Loucy (cell line): Measurements from ENCODE around the gene GTF2H2C.

Experiments
- H2AFZ ChIP-seq: fragments of 200-600 bp; sonication (generic); 2 replicates; pipeline ENCODE4 v1.6.0; 2016; ENCODE audit warnings: antibody characterized with exemption, mild to moderate bottlenecking, low read length, moderate library complexity
- H3F3A ChIP-seq: fragments of 200-600 bp; 2 replicates; pipeline ENCODE4 v1.6.0; 2016; ENCODE audit warnings: antibody characterized with exemption, low read depth, mild to moderate bottlenecking
- H3K27me3 ChIP-seq: fragments of 200-600 bp; sonication (generic); 2 replicates; pipeline ENCODE4 v1.6.1; 2014; ENCODE audit warnings: low read length, mild to moderate bottlenecking; ENCODE audit not compliant: insufficient read depth, poor library complexity, severe bottlenecking
- H3K36me3 ChIP-seq: fragments of 200-600 bp; sonication (generic); 2 replicates; pipeline ENCODE4 v1.6.1; 2016; ENCODE audit warnings: low read length; ENCODE audit not compliant: insufficient read depth
- H3K4me1 ChIP-seq: fragments of 200-600 bp; sonication (generic); 2 replicates; pipeline ENCODE4 v1.5.1; 2014; ENCODE audit warnings: low read length, mild to moderate bottlenecking; ENCODE audit not compliant: insufficient read depth, poor library complexity, severe bottlenecking
- H3K4me2 ChIP-seq: fragments of 200-600 bp; sonication (generic); 2 replicates; pipeline ENCODE4 v1.6.0; 2014; ENCODE audit warnings: antibody characterized with exemption, low read length, low read depth, mild to moderate bottlenecking; ENCODE audit not compliant: poor library complexity, severe bottlenecking
- H3K4me3 ChIP-seq: fragments of 200-600 bp; sonication (generic); 2 replicates; pipeline ENCODE4 v1.5.1; 2014; ENCODE audit warnings: low read length, mild to moderate bottlenecking, mixed read lengths; ENCODE audit not compliant: poor library complexity, severe bottlenecking
- H3K79me2 ChIP-seq: fragments of 200-600 bp; sonication (generic); 2 replicates; pipeline ENCODE4 v1.6.1; 2014; ENCODE audit warnings: low read length; ENCODE audit not compliant: insufficient read depth
- H3K9ac ChIP-seq: fragments of 200-600 bp; sonication (generic); 2 replicates; pipeline ENCODE4 v1.6.0; 2014; ENCODE audit warnings: mild to moderate bottlenecking, low read depth, low read length, moderate library complexity; ENCODE audit not compliant: poor library complexity, severe bottlenecking
- H3K9me2 ChIP-seq: fragments of 200-600 bp; sonication (generic); replicated peaks from 2 replicates; pipeline ENCODE4 v1.6.1; 2016; ENCODE audit warnings: low read depth, low read length, mixed read lengths
- H3K9me3 ChIP-seq: fragments of 200-600 bp; sonication (generic); 2 replicates; pipeline ENCODE4 v1.6.1; 2014; ENCODE audit warnings: mild to moderate bottlenecking, antibody characterized with exemption, low read length, low read depth; ENCODE audit not compliant: insufficient read depth
- H4K20me1 ChIP-seq: fragments of 200-600 bp; sonication (generic); 2 replicates; pipeline ENCODE4 v1.6.0; 2014; ENCODE audit warnings: antibody characterized with exemption, low read length, mild to moderate bottlenecking; ENCODE audit not compliant: insufficient read depth, poor library complexity, severe bottlenecking
- CTCF ChIP-seq: fragments of 200-600 bp; sonication (generic); conservative IDR thresholded peaks from 2 replicates; pipeline ENCODE4 v1.5.1; 2014; ENCODE audit warnings: mild to moderate bottlenecking, antibody characterized with exemption, low read length
- EZH2phosphoT487 ChIP-seq: fragments of 200-600 bp; IDR thresholded peaks from 2 replicates; pipeline ENCODE4 v1.6.1; 2018; ENCODE audit warnings: antibody characterized with exemption, mild to moderate bottlenecking, moderate library complexity, borderline replicate concordance

Gene GTF2H2C

DNA sequence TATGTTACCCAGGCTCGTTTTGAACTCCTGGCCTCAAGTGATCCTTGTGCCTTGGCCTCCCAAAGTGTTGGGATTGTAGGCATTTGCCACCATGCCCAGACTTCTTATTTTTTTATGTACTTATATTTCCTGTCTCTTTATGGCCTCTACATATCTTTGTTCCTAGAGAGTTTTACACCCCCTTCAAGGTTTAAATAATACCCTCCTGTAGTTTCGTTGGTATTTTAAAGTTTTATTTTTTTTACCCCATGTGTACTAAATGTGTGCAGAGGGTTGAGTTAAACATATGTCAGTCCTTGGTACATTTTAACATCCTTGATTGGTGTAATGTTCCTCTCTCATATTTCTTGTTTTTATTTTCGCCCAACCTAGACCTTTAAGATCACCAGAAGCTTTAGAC lies 38.0 kb upstream of the GTF2H2C start:
- Histone ChIP-seq H3F3A (no peaks in the 10 kb centered on the region), H3K79me2 (no peaks in the 10 kb centered on the region), H3K9me2 (no peaks in the 10 kb centered on the region), H2AFZ (no peak overlapping the region), H4K20me1 (no peaks in the 10 kb centered on the region), H3K4me3 (no peak overlapping the region), H3K4me1 (no peaks in the 10 kb centered on the region), H3K9me3 (no peaks in the 10 kb centered on the region), H3K4me2 (no peak overlapping the region), H3K27me3 (no peaks in the 10 kb centered on the region), H3K36me3 (no peaks in the 10 kb centered on the region), H3K9ac (no peak overlapping the region)
- TF ChIP-seq EZH2phosphoT487 (no peak), CTCF (no peak)

- Histone ChIP-seq H3K27me3 (no peaks in the 10 kb centered on the region), H3F3A (no peaks in the 10 kb centered on the region), H3K9me3 (no peaks in the 10 kb centered on the region), H3K79me2 (no peaks in the 10 kb centered on the region), H2AFZ (no peak overlapping the region), H3K4me1 (no peaks in the 10 kb centered on the region), H3K36me3 (no peaks in the 10 kb centered on the region), H3K4me2 (no peak overlapping the region), H3K4me3 (no peak overlapping the region), H3K9ac (no peak overlapping the region), H4K20me1 (no peaks in the 10 kb centered on the region), H3K9me2 (no peaks in the 10 kb centered on the region)
- no peak for TF ChIP-seq EZH2phosphoT487
- no peak for TF ChIP-seq CTCF
Observed at GRCh38 chr5:69525490-69525889, 34.5 kb upstream of the GTF2H2C start.

- no peaks in the 10 kb centered on the region for H4K20me1 ChIP-seq
- no peak overlapping the region for H3K9ac ChIP-seq
- H3K79me2 ChIP-seq, result no peaks in the 10 kb centered on the region
- no peaks in the 10 kb centered on the region for H3K9me2 ChIP-seq
- H3K4me3 ChIP-seq, result no peak overlapping the region
- no peaks in the 10 kb centered on the region for H3K36me3 ChIP-seq
- no peak overlapping the region for H3K4me2 ChIP-seq
- no peaks in the 10 kb centered on the region for H3K4me1 ChIP-seq
- TF ChIP-seq CTCF (no peak), EZH2phosphoT487 (no peak)
- no peaks in the 10 kb centered on the region for H3F3A ChIP-seq
- H3K27me3 ChIP-seq, result no peaks in the 10 kb centered on the region
- H2AFZ ChIP-seq, result no peak overlapping the region
- H3K9me3 ChIP-seq, result no peaks in the 10 kb centered on the region
Observed at GRCh38 chr5:69526660-69527059, 33.3 kb upstream of the GTF2H2C start.
